IMR-90 (cell line): ENCODE results near the gene EFS. TPM values are rescaled to one million over a fixed set of nuclear protein-coding genes. Genes with fewer than 3 reads are reported as not detected.

Experiments
- ATAC-seq: fragments of 200-7000 bp; cut with Tn5 transposase; 2 replicates; pipeline ENCODE4 v1.9.1; 2020; ENCODE audit warnings: low read depth, mild to moderate bottlenecking, moderate library complexity
- BruUV-seq: library from RNA; stranded (reverse); fragments of 400-500 nt; replicated peaks from 2 replicates; lab custom pipeline; 2021; lab: Mats Ljungman, UMichigan
- CTCF ChIA-PET: fragments of 300-600 bp; formaldehyde crosslinking; extraction: SDS; loops from one replicate; lab custom pipeline; 2021; ENCODE audit warnings: antibody characterized with exemption; lab: Yijun Ruan, JAX
- POLR2A ChIA-PET: fragments of 300-600 bp; sonication (Branson Sonifier 250); formaldehyde crosslinking; loops from one replicate; lab custom pipeline; 2022; ENCODE audit warnings: antibody characterized with exemption; ENCODE audit not compliant: unreplicated experiment; lab: Charles Lee
- DNase-seq: peaks from one replicate; pipeline ENCODE4 v3.0.0; 2013
- H2AFZ ChIP-seq: replicated peaks from 2 replicates; pipeline ENCODE3; 2013; ENCODE audit warnings: low read length, mild to moderate bottlenecking; ENCODE audit not compliant: poor library complexity
- H2AK5ac ChIP-seq: 2 replicates; pipeline ENCODE4 v1.6.1; 2013; ENCODE audit warnings: low read depth, low read length, inconsistent platforms
- H2AK9ac ChIP-seq: replicated peaks from 2 replicates; pipeline ENCODE3; 2013; ENCODE audit warnings: mild to moderate bottlenecking, low read depth, low read length, moderate library complexity; ENCODE audit not compliant: poor library complexity
- H2BK120ac ChIP-seq: 2 replicates; pipeline ENCODE4 v1.6.1; 2013; ENCODE audit warnings: low read depth, low read length, inconsistent platforms
- H2BK15ac ChIP-seq: 3 replicates; pipeline ENCODE4 v1.6.1; 2013; ENCODE audit warnings: low read depth, low read length, inconsistent platforms
- H2BK20ac ChIP-seq: 2 replicates; pipeline ENCODE4 v1.6.1; 2013; ENCODE audit warnings: low read depth, mild to moderate bottlenecking, inconsistent platforms, low read length, moderate library complexity
- H2BK5ac ChIP-seq: 2 replicates; pipeline ENCODE4 v1.6.1; 2013; ENCODE audit warnings: mild to moderate bottlenecking, low read depth, low read length, inconsistent platforms; ENCODE audit not compliant: poor library complexity, severe bottlenecking
- H3K14ac ChIP-seq: replicated peaks from 2 replicates; pipeline ENCODE4 v1.6.1; 2013; ENCODE audit warnings: low read depth, low read length, inconsistent platforms
- H3K18ac ChIP-seq: 2 replicates; pipeline ENCODE4 v1.6.1; 2013; ENCODE audit warnings: low read depth, low read length, control low read depth
- H3K23ac ChIP-seq: 2 replicates; pipeline ENCODE4 v1.6.1; 2013; ENCODE audit warnings: low read depth, low read length, inconsistent platforms
- H3K27ac ChIP-seq: 2 replicates; pipeline ENCODE4 v1.5.1; 2013; ENCODE audit warnings: mild to moderate bottlenecking, control low read depth, low read length; ENCODE audit not compliant: insufficient read depth
- H3K27me3 ChIP-seq: 2 replicates; pipeline ENCODE4 v1.6.1; 2013; ENCODE audit warnings: low read length; ENCODE audit not compliant: control insufficient read depth, insufficient read depth
- H3K36me3 ChIP-seq: 2 replicates; pipeline ENCODE4 v1.6.1; 2013; ENCODE audit warnings: low read length, mixed read lengths; ENCODE audit not compliant: control insufficient read depth, insufficient read depth
- H3K4ac ChIP-seq: 2 replicates; pipeline ENCODE4 v1.6.1; 2013; ENCODE audit warnings: low read depth, low read length, inconsistent platforms
- H3K4me1 ChIP-seq: 2 replicates; pipeline ENCODE4 v1.6.1; 2013; ENCODE audit warnings: low read length, mixed read lengths; ENCODE audit not compliant: control insufficient read depth, insufficient read depth
- H3K4me2 ChIP-seq: 2 replicates; pipeline ENCODE4 v1.6.1; 2013; ENCODE audit warnings: low read depth, mild to moderate bottlenecking, control low read depth, low read length, moderate library complexity
- H3K4me3 ChIP-seq: 2 replicates; pipeline ENCODE4 v1.5.1; 2013; ENCODE audit warnings: low read depth, mild to moderate bottlenecking, control low read depth, low read length, moderate library complexity; ENCODE audit not compliant: insufficient read depth
- H3K56ac ChIP-seq: 2 replicates; pipeline ENCODE4 v1.6.1; 2013; ENCODE audit warnings: low read length, inconsistent platforms; ENCODE audit not compliant: insufficient read depth; ENCODE audit errors: extremely low read depth
- H3K79me1 ChIP-seq, 2 experiments: 2 replicates each; pipeline ENCODE4 v1.6.1; 2013; ENCODE audit warnings: low read length in 2 of 2, inconsistent platforms in 1 of 2, low read depth in 1 of 2
- H3K9ac ChIP-seq: 2 replicates; pipeline ENCODE4 v1.6.1; 2013; ENCODE audit warnings: low read depth, low read length, control low read depth
- H3K9me1 ChIP-seq: 2 replicates; pipeline ENCODE4 v1.6.1; 2013; ENCODE audit warnings: low read length, inconsistent platforms; ENCODE audit not compliant: insufficient read depth
- H3K9me3 ChIP-seq: 2 replicates; pipeline ENCODE4 v1.6.1; 2013; ENCODE audit warnings: low read length; ENCODE audit not compliant: control insufficient read depth, insufficient read depth
- H4K20me1 ChIP-seq: 2 replicates; pipeline ENCODE4 v1.6.1; 2013; ENCODE audit warnings: low read length, inconsistent platforms; ENCODE audit not compliant: insufficient read depth
- H4K5ac ChIP-seq: 2 replicates; pipeline ENCODE4 v1.6.1; 2013; ENCODE audit warnings: mild to moderate bottlenecking, low read depth, low read length, control low read depth
- H4K8ac ChIP-seq, 2 experiments: 2 replicates each; pipeline ENCODE4 v1.6.1; 2013; ENCODE audit warnings: low read depth in 2 of 2, low read length in 2 of 2, control low read depth in 1 of 2, inconsistent platforms in 1 of 2
- H4K91ac ChIP-seq: 2 replicates; pipeline ENCODE4 v1.6.1; 2013; ENCODE audit warnings: low read depth, low read length, inconsistent platforms; ENCODE audit not compliant: insufficient read depth
- CEBPB ChIP-seq: IDR thresholded peaks from 2 replicates; pipeline ENCODE4 v1.6.1; 2012; ENCODE audit warnings: low read depth, low read length, improper control_type of control experiment
- CHD1 ChIP-seq: IDR thresholded peaks from 2 replicates; pipeline ENCODE4 v1.6.1; 2012; ENCODE audit warnings: low read depth, low read length, improper control_type of control experiment
- FOS ChIP-seq: fragments of 150-350 bp; IDR thresholded peaks from 2 replicates; pipeline ENCODE4 v1.6.1; 2016; ENCODE audit warnings: low read depth, low read length
- MAFK ChIP-seq: IDR thresholded peaks from 2 replicates; pipeline ENCODE4 v1.6.1; 2012; ENCODE audit warnings: low read depth, low read length, improper control_type of control experiment
- MXI1 ChIP-seq: IDR thresholded peaks from 2 replicates; pipeline ENCODE4 v1.6.1; 2012; ENCODE audit warnings: low read depth, mild to moderate bottlenecking, low read length, moderate library complexity, borderline replicate concordance
- POLR2A ChIP-seq: IDR thresholded peaks from 2 replicates; pipeline ENCODE4 v1.6.1; 2012; ENCODE audit warnings: mild to moderate bottlenecking, low read depth, low read length
- RAD21 ChIP-seq: IDR thresholded peaks from 2 replicates; pipeline ENCODE4 v1.6.1; 2012; ENCODE audit warnings: low read length, improper control_type of control experiment
- USF2 ChIP-seq: fragments of 150-350 bp; IDR thresholded peaks from 2 replicates; pipeline ENCODE4 v1.6.1; 2017; ENCODE audit warnings: mild to moderate bottlenecking, antibody characterized with exemption, low read length, low read depth
- WGBS, 2 experiments: methylation state at CpG; one replicate each; pipeline versions ENCODE4 v1.1.5 to v1.1.7; 2013; ENCODE audit warnings: missing lambda C conversion rate in 2 of 2; ENCODE audit not compliant: insufficient read length in 1 of 2; ENCODE audit errors: extremely low coverage in 2 of 2; 5-methylcytosine and 5-hydroxymethylcytosine counted together
- dilution Hi-C: fragments of 300-500 bp; cut with HindIII; formaldehyde crosslinking; loops from one replicate; pipeline ENCODE4 v1.14.3; 2018; ENCODE audit warnings: low sequenced_read_pairs; ENCODE audit not compliant: unreplicated experiment
- in situ Hi-C: fragments of 300-500 bp; cut with MboI; formaldehyde crosslinking; loops from 3 replicates; pipeline ENCODE4 v1.14.3; 2019; ENCODE audit warnings: low sequenced_read_pairs, inconsistent platforms, mixed read lengths
- intact Hi-C: fragments of 100-400 bp; cut with micrococcal nuclease; formaldehyde crosslinking; loops from 2 replicates; pipeline ENCODE4 v1.10.0; 2022
- polyA plus RNA-seq, 3 experiments: library from polyadenylated mRNA; depleted of rRNA; stranded (reverse); fragments of >200 nt; gene quantifications; 2 replicates each; pipeline ENCODE4 v1.2.3, GENCODE V29; 2012; ENCODE audit warnings: low replicate concordance in 1 of 3
- total RNA-seq: library from RNA; depleted of rRNA; stranded (reverse); fragments of >200 nt; gene quantifications from 2 replicates; pipeline ENCODE4 v1.2.3, GENCODE V29; 2012
- TF ChIP-seq, protein P1 (sequence below): fragments of 150-350 bp; IDR thresholded peaks from 2 replicates; pipeline ENCODE4 v1.6.1; 2016; ENCODE audit warnings: low read depth, mild to moderate bottlenecking, low read length, moderate library complexity, borderline replicate concordance

The EFS gene
- total and polyA plus RNA-seq, 2 of the 4 experiments (the other 2 are of a cell fraction): 2.2 to 11.6 TPM

GRCh38 chr14:23380976-23381375 is 16.0 kb upstream of the EFS start:
- POLR2A ChIA-PET: interaction anchor here (1.6 kb wide), 1 partner anchor 54 kb away, joined by 5 read pairs; no protein-coding TSS in a partner anchor
- CTCF ChIA-PET: interaction anchor here (0.9 to 1.7 kb wide), 2 partner anchors 47 to 180 kb away, joined by 3 to 10 read pairs; no protein-coding TSS in a partner anchor
- in situ Hi-C loops: no loop called here
- no peak overlapping the region for H3K23ac ChIP-seq
- no peak overlapping the region for H2BK20ac ChIP-seq
- dilution Hi-C loops: no loop called here
- no peak overlapping the region for H3K56ac ChIP-seq
- peaks cover 44% of the 10 kb centered on the region for H3K27me3 ChIP-seq
- H4K8ac ChIP-seq: no peak overlapping the region
- no peaks in the 10 kb centered on the region for H3K36me3 ChIP-seq
- H4K91ac ChIP-seq: no peak overlapping the region
- no TSS peak for BruUV-seq
- H3K9ac ChIP-seq: no peak overlapping the region
- TF ChIP-seq POLR2A: no peak
- TF ChIP-seq MAFK: no peak
- TF ChIP-seq MXI1: no peak
- TF ChIP-seq USF2: no peak
- no peak for TF ChIP-seq CHD1
- TF ChIP-seq, protein P1, sequence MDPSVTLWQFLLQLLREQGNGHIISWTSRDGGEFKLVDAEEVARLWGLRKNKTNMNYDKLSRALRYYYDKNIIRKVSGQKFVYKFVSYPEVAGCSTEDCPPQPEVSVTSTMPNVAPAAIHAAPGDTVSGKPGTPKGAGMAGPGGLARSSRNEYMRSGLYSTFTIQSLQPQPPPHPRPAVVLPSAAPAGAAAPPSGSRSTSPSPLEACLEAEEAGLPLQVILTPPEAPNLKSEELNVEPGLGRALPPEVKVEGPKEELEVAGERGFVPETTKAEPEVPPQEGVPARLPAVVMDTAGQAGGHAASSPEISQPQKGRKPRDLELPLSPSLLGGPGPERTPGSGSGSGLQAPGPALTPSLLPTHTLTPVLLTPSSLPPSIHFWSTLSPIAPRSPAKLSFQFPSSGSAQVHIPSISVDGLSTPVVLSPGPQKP: no peak
- TF ChIP-seq RAD21: no peak
- no peak for TF ChIP-seq FOS
- TF ChIP-seq CEBPB: no peak
- no peak for DNase-seq
- intact Hi-C loops: loop anchor here (1.0 to 2.0 kb wide), 2 partner anchors 53 to 116 kb away; no protein-coding TSS in a partner anchor
- H2AFZ ChIP-seq: no peak overlapping the region
- H3K4me3 ChIP-seq: no peak overlapping the region
- no peak overlapping the region for H3K4me2 ChIP-seq
- no peaks in the 10 kb centered on the region for H3K9me3 ChIP-seq
- no peak overlapping the region for H2BK120ac ChIP-seq
- no peak for ATAC-seq
- no peak overlapping the region for H2AK5ac ChIP-seq
- H4K5ac ChIP-seq: no peak overlapping the region
- H4K20me1 ChIP-seq: no peaks in the 10 kb centered on the region
- no peak overlapping the region for H3K27ac ChIP-seq
- no peak overlapping the region for H2AK9ac ChIP-seq
- no peak overlapping the region for H2BK15ac ChIP-seq
- H3K4ac ChIP-seq: no peak overlapping the region
- no peak overlapping the region for H3K14ac ChIP-seq
- no peaks in the 10 kb centered on the region for H3K79me1 ChIP-seq
- no peak overlapping the region for H3K18ac ChIP-seq
- no peaks in the 10 kb centered on the region for H3K4me1 ChIP-seq
- H2BK5ac ChIP-seq: no peak overlapping the region
- no peaks in the 10 kb centered on the region for H3K9me1 ChIP-seq
- WGBS, 2 experiments: 46% methylated on average over 3 of the region's 4 CpGs; no CpG with 5 or more reads in 1 of the 2 experiments
